K562 (cell line): ENCODE results near the gene TASP1. TPM values are rescaled to one million over a fixed set of nuclear protein-coding genes. Genes with fewer than 3 reads are reported as not detected.
A peak's percentile ranks its signal among the peaks of the same experiment; 100 is the strongest.

ENCODE experiments used
- ATAC-seq: fragments of 200-7000 bp; cut with Tn5 transposase; 3 replicates; pipeline ENCODE4 v1.9.1; 2020; ENCODE audit warnings: moderate library complexity
- BruUV-seq: library from RNA; stranded (reverse); fragments of 400-500 nt; replicated peaks from 2 replicates; lab custom pipeline; 2021; lab: Mats Ljungman, UMichigan
- CTCF ChIA-PET: fragments of 300-600 bp; formaldehyde crosslinking; extraction: SDS; loops from one replicate; lab custom pipeline; 2021; ENCODE audit warnings: low intra/inter-chr PET ratio; lab: Yijun Ruan, JAX
- POLR2A ChIA-PET: fragments of 300-600, 350-650 bp; sonication (Branson Sonifier 250); formaldehyde crosslinking; extraction: SDS; loops from one replicate; lab custom pipeline; 2021; ENCODE audit warnings: antibody characterized with exemption, inconsistent platforms; lab: Yijun Ruan, JAX
- DNase-seq, 4 experiments: peaks; one replicate each; pipeline versions ENCODE4 v3.0.0 to v3.0.0-alpha.2; 2011 to 2018; ENCODE audit warnings: low spot score in 3 of 4, mixed read lengths in 3 of 4; ENCODE audit errors: extremely low read depth in 1 of 4
- FAIRE-seq: peaks from 2 replicates; lab custom pipeline; 2011; peaks lifted over from hg19 to GRCh38; lab: Jason Lieb, UNC
- H2AFZ ChIP-seq: 2 replicates; pipeline ENCODE4 v1.6.0; 2011; ENCODE audit warnings: low read depth, low read length, control low read depth, inconsistent platforms
- H3K27ac ChIP-seq: fragments of 200-600 bp; 3 replicates; pipeline ENCODE4 v1.8.0; 2011; ENCODE audit warnings: low read depth, mild to moderate bottlenecking, control low read depth, inconsistent platforms, low read length, moderate library complexity, mixed read lengths; ENCODE audit errors: extremely low read depth
- H3K27me3 ChIP-seq, 2 experiments: fragments of 300-600 bp in 1 of 2; 2 replicates in 1 of 2; 3 replicates in 1 of 2; pipeline versions ENCODE4 v1.6.0 to v1.8.0; 2011; ENCODE audit warnings: inconsistent platforms in 2 of 2, low read length in 2 of 2, mild to moderate bottlenecking in 1 of 2, mixed read lengths in 1 of 2, moderate library complexity in 1 of 2; ENCODE audit not compliant: control insufficient read depth in 2 of 2, insufficient read depth in 2 of 2
- H3K36me3 ChIP-seq: fragments of 300-600 bp; 3 replicates; pipeline ENCODE4 v1.8.0; 2011; ENCODE audit warnings: mild to moderate bottlenecking, low read length, inconsistent platforms; ENCODE audit not compliant: control insufficient read depth, insufficient read depth
- H3K4me1 ChIP-seq, 2 experiments: fragments of 200-600 bp in 1 of 2; replicated peaks in 1 of 2; 2 replicates in 1 of 2; 3 replicates in 1 of 2; pipeline versions ENCODE4 v1.5.1 to v1.8.0; 2011; ENCODE audit warnings: inconsistent platforms in 2 of 2, low read length in 2 of 2, mild to moderate bottlenecking in 1 of 2, mixed read lengths in 1 of 2, moderate library complexity in 1 of 2; ENCODE audit not compliant: control insufficient read depth in 2 of 2, insufficient read depth in 2 of 2
- H3K4me2 ChIP-seq: 2 replicates; pipeline ENCODE4 v1.6.1; 2011; ENCODE audit warnings: low read length, control low read depth, inconsistent platforms, mixed read lengths; ENCODE audit not compliant: insufficient read depth
- H3K4me3 ChIP-seq: fragments of 200-600 bp; sonication (generic), shearing (Covaris generic); 2 replicates; pipeline ENCODE4 v1.5.1; 2016; ENCODE audit warnings: control low read depth, inconsistent platforms
- H3K79me2 ChIP-seq: fragments of 200-600 bp; 3 replicates; pipeline ENCODE4 v1.8.0; 2011; ENCODE audit warnings: low read length, inconsistent platforms; ENCODE audit not compliant: control insufficient read depth, insufficient read depth
- H3K9ac ChIP-seq, 2 experiments: 2 replicates each; pipeline versions ENCODE4 v1.6.0 to v1.6.1; 2011; ENCODE audit warnings: low read depth in 2 of 2, low read length in 2 of 2, control low read depth in 1 of 2, inconsistent platforms in 1 of 2, mild to moderate bottlenecking in 1 of 2, mixed read lengths in 1 of 2; ENCODE audit not compliant: insufficient read depth in 1 of 2
- H3K9me1 ChIP-seq: one replicate; pipeline ENCODE4 v1.6.0; 2011; ENCODE audit warnings: inconsistent platforms, mild to moderate bottlenecking, low read length, moderate library complexity; ENCODE audit not compliant: control insufficient read depth, insufficient read depth
- H3K9me3 ChIP-seq: replicated peaks from 2 replicates; pipeline ENCODE4 v1.5.1; 2011; ENCODE audit warnings: low read depth, low read length, inconsistent platforms; ENCODE audit not compliant: control insufficient read depth, insufficient read depth
- H4K20me1 ChIP-seq: replicated peaks from 2 replicates; pipeline ENCODE4 v1.6.1; 2011; ENCODE audit warnings: low read length, inconsistent platforms, mixed read lengths; ENCODE audit not compliant: control insufficient read depth, insufficient read depth
- ARID1B ChIP-seq: fragments of 450-650 bp; IDR thresholded peaks from 2 replicates; pipeline ENCODE4 v1.6.1; 2016; ENCODE audit warnings: antibody characterized with exemption, mild to moderate bottlenecking, inconsistent platforms
- BRD4 ChIP-seq: fragments of 200-600 bp; sonication (generic); IDR thresholded peaks from 2 replicates; pipeline ENCODE4 v1.6.1; 2017; ENCODE audit warnings: inconsistent platforms
- CHD4 ChIP-seq: fragments of 200-600 bp; sonication (generic); IDR thresholded peaks from 3 replicates; pipeline ENCODE4 v1.6.1; 2012; ENCODE audit warnings: low read depth, mild to moderate bottlenecking, mixed read lengths, low read length, inconsistent platforms; ENCODE audit not compliant: insufficient read depth, insufficient replicate concordance, poor library complexity, severe bottlenecking
- EP300 ChIP-seq: IDR thresholded peaks from 2 replicates; pipeline ENCODE4 v1.6.1; 2012; ENCODE audit warnings: low read length, improper control_type of control experiment
- ETV6 ChIP-seq, 3 experiments: fragments of 150-350 bp in 1 of 3; sonication (generic) in 1 of 3; formaldehyde crosslinking in 1 of 3; IDR thresholded peaks; 2 replicates each; pipeline versions ENCODE4 v1.6.1 to v1.8.0; 2014 to 2022; ENCODE audit warnings: borderline replicate concordance in 2 of 3, low read depth in 2 of 3, antibody characterized with exemption in 1 of 3, low read length in 1 of 3, mild to moderate bottlenecking in 1 of 3, missing genetic modification reagents in 1 of 3
- HMBOX1 ChIP-seq: sonication (generic); IDR thresholded peaks from 2 replicates; pipeline ENCODE4 v1.6.1; 2016
- MNT ChIP-seq, 2 experiments: fragments of 450-650 bp; conservative IDR thresholded peaks; 2 replicates each; pipeline ENCODE4 v1.6.1; 2017; ENCODE audit warnings: mild to moderate bottlenecking in 2 of 2, moderate library complexity in 2 of 2
- SMAD2 ChIP-seq: fragments of 150-350 bp; IDR thresholded peaks from 2 replicates; pipeline ENCODE4 v1.6.1; 2014; ENCODE audit warnings: low read depth, mild to moderate bottlenecking, low read length
- SREBF2 ChIP-seq: sonication (generic); formaldehyde crosslinking; IDR thresholded peaks from 2 replicates; pipeline ENCODE4 v1.4.0; 2020; ENCODE audit warnings: mild to moderate bottlenecking, missing genetic modification reagents
- SRSF9 ChIP-seq: fragments of 200-400 bp; formaldehyde crosslinking; IDR thresholded peaks from 2 replicates; pipeline ENCODE4 v1.6.1; 2017; ENCODE audit warnings: low read depth, low read length, borderline replicate concordance
- TAF15 ChIP-seq: fragments of 200-400 bp; formaldehyde crosslinking; IDR thresholded peaks from 2 replicates; pipeline ENCODE4 v1.6.1; 2017; ENCODE audit warnings: mild to moderate bottlenecking, low read depth, low read length, moderate library complexity
- THRAP3 ChIP-seq: fragments of 450-650 bp; IDR thresholded peaks from 2 replicates; pipeline ENCODE4 v1.6.1; 2016; ENCODE audit warnings: mild to moderate bottlenecking, inconsistent platforms, borderline replicate concordance
- TRIM24 ChIP-seq, 2 experiments: fragments of 450-650 bp; IDR thresholded peaks; 2 replicates each; pipeline ENCODE4 v1.6.1; 2016
- ZC3H8 ChIP-seq: fragments of 450-650 bp; IDR thresholded peaks from 2 replicates; pipeline ENCODE4 v1.6.1; 2017
- WGBS: fragments of 100-300 bp; shearing (Covaris generic); methylation state at CpG from one replicate; pipeline ENCODE4 v1.1.6; 2016; ENCODE audit warnings: low coverage, mixed read lengths; ENCODE audit not compliant: insufficient coverage; ENCODE audit errors: missing lambda C conversion rate; 5-methylcytosine and 5-hydroxymethylcytosine counted together
- in situ Hi-C: fragments of 300-500 bp; cut with MboI; formaldehyde crosslinking; loops from 4 replicates; pipeline ENCODE4 v1.15.0; 2018; ENCODE audit warnings: inconsistent platforms, mixed read lengths
- intact Hi-C: fragments of 100-400 bp; cut with micrococcal nuclease; formaldehyde crosslinking; loops from 2 replicates; pipeline ENCODE4 v1.14.2; 2022
- polyA plus RNA-seq, 8 experiments: library from polyadenylated mRNA; depleted of rRNA in 4 of 8; stranded (reverse) in 5 of 8; unstranded in 3 of 8; fragments of >200 nt; fragmentation: Nextera tagmentation in 2 of 8; fragmentation: Illumina TruSeq in 1 of 8; extraction: Ambion mirVana in 2 of 8; extraction: Trizol in 1 of 8; gene quantifications; 2 replicates each; pipeline versions ENCODE4 v1.2.1 to v1.2.3, GENCODE V29; 2011 to 2014; ENCODE audit warnings: inconsistent platforms in 1 of 8, missing spikeins in 1 of 8
- total RNA-seq, 7 experiments: library from RNA; depleted of rRNA in 6 of 7; stranded (reverse); fragments of >200 nt in 6 of 7; fragmentation: Illumina TruSeq in 2 of 7; extraction: Trizol in 2 of 7; gene quantifications; 2 replicates each; pipeline versions ENCODE4 v1.2.1 to v1.2.3, GENCODE V29; 2011 to 2021; ENCODE audit warnings: low replicate concordance in 1 of 7

TASP1 gene
- total and polyA plus RNA-seq, 9 of the 15 experiments (the other 6 are each of a cell fraction or from before 2014, with no cell fraction given), result 3.7 to 10.6 (median 6.4) TPM

- TF ChIP-seq CHD4 (no peak), SRSF9 (no peak), ZC3H8 (no peak), ETV6 (IDR thresholded peaks at IDR 0.05; ENCODE audit: borderline replicate concordance in 1 of 2, low read depth in 2 of 2, low read length in 1 of 2) (no peak), ETV6 (CRISPR knock-in tag; IDR thresholded peaks at IDR 0.05; ENCODE audit: borderline replicate concordance) (no peak), SREBF2 (CRISPR knock-in tag) (no peak), SMAD2 (no peak), THRAP3 (no peak), BRD4 (no peak), TRIM24 (IDR thresholded peaks at IDR 0.05) (no peak)
These were observed 195.0 kb downstream of the TASP1 start (continued) for GRCh38 chr20:13443690-13444089.

- H3K27me3 ChIP-seq, result no peaks in the 10 kb centered on the region
- in situ Hi-C loops, result no loop called here
These were observed 195.7 kb downstream of the TASP1 start for GRCh38 chr20:13442986-13443385.

More at GRCh38 chr20:13442986-13443385, 195.7 kb downstream of the TASP1 start:
- Histone ChIP-seq H3K4me2 (no peak overlapping the region), H3K9me3 (no peaks in the 10 kb centered on the region), H3K27ac (no peak overlapping the region), H4K20me1 (no peaks in the 10 kb centered on the region), H3K4me3 (no peak overlapping the region), H3K4me1 (peaks cover 0 to 9% of the 10 kb centered on the region in 2 experiments; a peak in 3 of 5 replicates), H3K9me1 (no peaks in the 10 kb centered on the region), H2AFZ (no peak overlapping the region), H3K79me2 (no peaks in the 10 kb centered on the region), H3K9ac (no peak overlapping the region), H3K36me3 (no peaks in the 10 kb centered on the region)
- no peak for ATAC-seq
- DNase-seq, result no peak
- no TSS peak for BruUV-seq
- intact Hi-C loops, result no loop called here
- peak; percentile 20; the same call in 1 of the 2 replicates for TF ChIP-seq EP300
- TF ChIP-seq TAF15, result no peak
- TF ChIP-seq MNT (conservative IDR thresholded peaks at IDR 0.05), result no peak
- peak; percentile 62 for TF ChIP-seq HMBOX1
- 0 out of 2 replicates have a peak, but pooled peaks have one; percentile 14 for TF ChIP-seq ARID1B
- 67% methylated on average over 1 of the region's 1 CpG for WGBS
- CTCF ChIA-PET, result no interaction called here
- POLR2A ChIA-PET, result no interaction called here
- no peak for FAIRE-seq
